Measurements from ENCODE around the gene ATR. TPM values are rescaled to one million over a fixed set of nuclear protein-coding genes. Genes with fewer than 3 reads are reported as not detected.

The ATR gene
- total and polyA plus RNA-seq, 9 of the 15 experiments (the other 6 are each of a cell fraction or from before 2014, with no cell fraction given), result 18.0 to 37.8 (median 23.2) TPM

GRCh38 chr3:142626971-142627370, 48.4 kb upstream of the ATR start (continued):
- TF ChIP-seq TOE1 (IDR thresholded peaks at IDR 0.05; ENCODE audit: borderline replicate concordance) (no peak), TOE1 (CRISPR knock-in tag; IDR thresholded peaks at IDR 0.05; ENCODE audit: borderline replicate concordance, low read depth) (no peak), ZNF785 (CRISPR knock-in tag; IDR thresholded peaks at IDR 0.05) (no peak), POLR2AphosphoS2 (IDR thresholded peaks at IDR 0.05; ENCODE audit: low read length) (no peak), NFRKB (IDR thresholded peaks at IDR 0.05; ENCODE audit: low read depth) (no peak), CXXC5 (CRISPR knock-in tag; IDR thresholded peaks at IDR 0.05) (peak; percentile 29; the same call in 1 of the 2 replicates), HOMEZ (CRISPR knock-in tag; IDR thresholded peaks at IDR 0.05) (no peak), NCOA4 (IDR thresholded peaks at IDR 0.05; ENCODE audit: partially characterized antibody) (no peak), FOSL1 (tag; conservative IDR thresholded peaks at IDR 0.05) (0 out of 2 replicates have a peak, but pooled peaks have one; percentile 23), ADNP (tag; IDR thresholded peaks at IDR 0.05) (0 out of 2 replicates have a peak, but pooled peaks have one; percentile 24), LARP7 (IDR thresholded peaks at IDR 0.05) (no peak), ZNF282 (CRISPR knock-in tag; IDR thresholded peaks at IDR 0.05) (no peak), RBM25 (IDR thresholded peaks at IDR 0.05; ENCODE audit: low read depth, low read length, severe bottlenecking) (peak; percentile 32), ERF (CRISPR knock-in tag; IDR thresholded peaks at IDR 0.05) (no peak), FOXK1 (CRISPR knock-in tag; IDR thresholded peaks at IDR 0.05; ENCODE audit: borderline replicate concordance) (no peak), MED1 (CRISPR knock-in tag; IDR thresholded peaks at IDR 0.05; ENCODE audit: borderline replicate concordance) (no peak), JUND (IDR thresholded peaks at IDR 0.05; ENCODE audit: borderline replicate concordance, low read depth, low read length) (peak; percentile 4; the same call in 1 of the 2 replicates), JUND (tag; IDR thresholded peaks at IDR 0.05; ENCODE audit: borderline replicate concordance, low read depth, low read length) (no peak), BRD9 (IDR thresholded peaks at IDR 0.05; ENCODE audit: low read depth, partially characterized antibody) (no peak), ZBTB49 (CRISPR knock-in tag; IDR thresholded peaks at IDR 0.05; ENCODE audit: borderline replicate concordance) (no peak), ZNF197 (CRISPR knock-in tag; IDR thresholded peaks at IDR 0.05; ENCODE audit: low read depth) (no peak), SMC3 (conservative IDR thresholded peaks at IDR 0.05; ENCODE audit: insufficient read depth, low read depth, low read length) (no peak), CBFA2T2 (conservative IDR thresholded peaks at IDR 0.05) (no peak), IFI16 (CRISPR knock-in tag; IDR thresholded peaks at IDR 0.05) (no peak), SMARCA5 (IDR thresholded peaks at IDR 0.05) (no peak), MAFG (tag; conservative IDR thresholded peaks at IDR 0.05) (no peak), ATF1 (CRISPR knock-in tag; IDR thresholded peaks at IDR 0.05) (no peak), ATF1 (tag; IDR thresholded peaks at IDR 0.05) (0 out of 2 replicates have a peak, but pooled peaks have one; percentile 13), HNRNPLL (IDR thresholded peaks at IDR 0.05; ENCODE audit: low read depth, low read length, poor library complexity, severe bottlenecking) (no peak)
